ENCODE data around the gene RHEBL1.
A peak's percentile ranks its signal among the peaks of the same experiment; 100 is the strongest.

The RHEBL1 gene

DNA sequence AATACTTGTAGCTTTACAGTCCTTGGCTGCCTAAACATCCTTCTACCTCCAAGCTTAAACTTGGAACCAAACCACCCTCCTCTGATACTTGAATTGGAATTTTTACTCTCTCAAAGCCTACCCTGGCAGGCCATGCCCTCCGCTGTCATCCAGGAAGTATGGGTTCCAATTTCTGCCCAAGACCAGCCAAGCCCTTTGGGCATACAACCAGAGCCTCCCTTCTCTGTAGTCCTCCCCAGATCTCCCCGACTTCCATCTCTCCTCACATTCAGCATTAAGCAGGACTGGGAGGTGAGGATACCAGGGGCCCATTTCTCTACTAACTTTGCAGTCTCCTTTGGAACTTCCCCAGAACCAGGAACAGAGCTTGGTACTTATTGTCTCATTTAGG lies 25.2 kb upstream of the RHEBL1 start:
- Histone ChIP-seq H3K27me3 (ENCODE audit: control insufficient read depth, insufficient read depth, low read length) (peaks cover 56% of the 10 kb centered on the region), H3K9ac (ENCODE audit: low read length) (no peak overlapping the region), H3K36me3 (ENCODE audit: control insufficient read depth, insufficient read depth, low read length) (peaks cover 3% of the 10 kb centered on the region), H3K4me1 (ENCODE audit: control insufficient read depth, insufficient read depth, low read length) (peaks cover 37% of the 10 kb centered on the region), H3K4me3 (ENCODE audit: low read length) (no peak overlapping the region), H3K9me3 (ENCODE audit: control insufficient read depth, low read length) (no peaks in the 10 kb centered on the region)

DNA sequence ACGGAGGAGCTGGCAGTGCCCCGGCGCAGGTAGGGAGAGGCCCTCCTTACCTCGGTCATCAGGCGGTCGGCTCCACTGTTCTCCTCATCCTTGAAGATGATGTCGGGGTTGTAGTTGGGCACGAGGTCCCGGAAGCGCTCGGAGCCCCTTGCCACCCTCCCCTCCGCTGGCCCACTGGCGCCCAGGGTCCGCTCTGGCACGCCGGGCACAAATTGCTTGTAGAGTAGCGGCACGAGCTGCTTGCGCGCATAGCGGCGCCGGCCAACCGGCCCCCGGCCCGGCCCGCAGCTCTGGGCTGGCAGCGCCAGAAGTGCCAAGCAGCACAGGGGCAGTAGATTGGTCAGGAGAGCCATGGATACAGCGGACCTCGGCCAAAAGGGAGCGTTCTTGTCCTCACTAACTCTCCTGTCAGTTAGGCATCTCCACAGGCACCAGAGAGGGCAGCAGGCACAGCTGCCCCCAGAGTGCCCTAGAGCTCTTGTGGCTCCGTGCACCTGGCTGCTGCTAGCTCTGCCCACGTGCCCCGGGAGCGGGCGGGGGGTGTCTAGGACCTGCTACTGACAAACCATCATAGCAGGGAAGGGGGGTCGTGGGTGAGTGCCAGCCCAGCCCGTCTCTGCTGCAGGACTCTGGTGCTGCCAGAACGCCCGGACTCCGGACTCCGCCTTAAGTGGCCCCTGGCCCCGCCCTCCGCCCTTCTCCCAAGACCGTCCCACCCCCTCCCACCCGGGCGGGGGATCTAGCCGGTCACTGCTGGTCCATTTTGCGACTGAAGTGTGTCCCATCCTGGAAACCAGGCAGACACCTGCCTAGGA lies 24.6 kb upstream of the RHEBL1 start, which contains the start of gene DHH:
Gene DHH (minus strand): TSS at position 642 of the 815 bp plus-strand sequence. CDS start 289 bp downstream, at position 353.
- Histone ChIP-seq H3K9ac (ENCODE audit: low read length) (no peak within 1 kb of the TSS), H3K9me3 (ENCODE audit: control insufficient read depth, low read length) (no peaks in the 10 kb centered on the region), H3K36me3 (ENCODE audit: control insufficient read depth, insufficient read depth, low read length) (no peaks in the 10 kb centered on the region), H3K4me1 (ENCODE audit: control insufficient read depth, insufficient read depth, low read length) (peaks cover 41% of the 10 kb centered on the region), H3K27me3 (ENCODE audit: control insufficient read depth, insufficient read depth, low read length) (peaks cover 62% of the 10 kb centered on the region), H3K4me3 (ENCODE audit: low read length) (no peak within 1 kb of the TSS)

DNA sequence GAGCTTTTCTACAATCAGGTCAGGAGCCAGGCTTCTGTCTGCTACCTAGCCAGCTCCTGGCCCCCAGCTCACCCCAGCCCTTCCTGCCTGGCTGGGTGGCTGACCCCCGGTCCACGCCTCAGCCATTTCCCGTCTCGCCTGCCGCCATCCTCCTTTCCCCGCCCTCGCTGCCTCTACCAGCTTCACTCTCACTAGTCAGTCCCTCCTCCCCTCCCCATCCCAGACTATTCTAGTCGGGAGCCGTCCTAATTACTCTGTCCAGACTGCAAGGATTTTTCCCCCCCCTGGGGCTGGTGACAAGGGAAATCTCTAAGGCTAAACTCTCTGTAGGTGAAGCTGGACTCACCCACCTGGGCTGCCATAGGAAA lies 24.0 kb upstream of the RHEBL1 start:
- H3K9me3 ChIP-seq (ENCODE audit: control insufficient read depth, low read length): no peaks in the 10 kb centered on the region
- H3K4me3 ChIP-seq (ENCODE audit: low read length): no peak overlapping the region
- H3K27me3 ChIP-seq (ENCODE audit: control insufficient read depth, insufficient read depth, low read length): peaks cover 68% of the 10 kb centered on the region
- H3K9ac ChIP-seq (ENCODE audit: low read length): no peak overlapping the region
- H3K4me1 ChIP-seq (ENCODE audit: control insufficient read depth, insufficient read depth, low read length): peaks cover 46% of the 10 kb centered on the region
- no peaks in the 10 kb centered on the region for H3K36me3 ChIP-seq (ENCODE audit: control insufficient read depth, insufficient read depth, low read length)

DNA sequence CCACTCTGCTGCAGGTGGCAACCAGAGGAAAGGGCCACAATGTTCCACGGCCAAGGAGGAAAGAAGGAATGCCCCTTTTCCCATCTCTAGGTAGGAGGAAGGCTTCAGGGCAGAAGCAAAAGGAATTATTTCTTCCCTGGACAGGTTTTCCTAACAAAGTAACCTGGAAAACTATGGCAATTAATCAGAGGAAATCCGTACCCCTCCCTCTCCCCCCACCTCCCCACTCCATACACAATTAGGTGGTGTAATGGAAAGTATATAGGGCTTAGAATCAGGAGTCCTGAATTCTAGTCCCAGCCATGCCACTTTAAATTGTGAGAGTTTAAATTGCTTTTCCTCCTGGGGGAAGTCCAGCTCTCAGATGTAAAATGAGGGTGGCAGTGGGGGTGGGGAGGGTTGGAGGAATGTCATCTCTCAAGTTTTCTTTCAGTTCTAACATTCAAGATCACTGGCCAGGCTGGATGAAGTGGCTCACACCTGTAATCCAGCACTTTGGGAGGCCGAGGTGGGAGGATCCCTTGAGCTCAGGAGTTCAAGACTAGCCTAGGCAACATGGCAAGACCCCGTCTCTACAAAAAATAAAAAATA lies 23.1 kb upstream of the RHEBL1 start:
- H3K4me1 ChIP-seq (ENCODE audit: control insufficient read depth, insufficient read depth, low read length): peaks cover 54% of the 10 kb centered on the region
- peak overlapping the region; percentile 12 for H3K9ac ChIP-seq (ENCODE audit: low read length)
- H3K9me3 ChIP-seq (ENCODE audit: control insufficient read depth, low read length): no peaks in the 10 kb centered on the region

DNA sequence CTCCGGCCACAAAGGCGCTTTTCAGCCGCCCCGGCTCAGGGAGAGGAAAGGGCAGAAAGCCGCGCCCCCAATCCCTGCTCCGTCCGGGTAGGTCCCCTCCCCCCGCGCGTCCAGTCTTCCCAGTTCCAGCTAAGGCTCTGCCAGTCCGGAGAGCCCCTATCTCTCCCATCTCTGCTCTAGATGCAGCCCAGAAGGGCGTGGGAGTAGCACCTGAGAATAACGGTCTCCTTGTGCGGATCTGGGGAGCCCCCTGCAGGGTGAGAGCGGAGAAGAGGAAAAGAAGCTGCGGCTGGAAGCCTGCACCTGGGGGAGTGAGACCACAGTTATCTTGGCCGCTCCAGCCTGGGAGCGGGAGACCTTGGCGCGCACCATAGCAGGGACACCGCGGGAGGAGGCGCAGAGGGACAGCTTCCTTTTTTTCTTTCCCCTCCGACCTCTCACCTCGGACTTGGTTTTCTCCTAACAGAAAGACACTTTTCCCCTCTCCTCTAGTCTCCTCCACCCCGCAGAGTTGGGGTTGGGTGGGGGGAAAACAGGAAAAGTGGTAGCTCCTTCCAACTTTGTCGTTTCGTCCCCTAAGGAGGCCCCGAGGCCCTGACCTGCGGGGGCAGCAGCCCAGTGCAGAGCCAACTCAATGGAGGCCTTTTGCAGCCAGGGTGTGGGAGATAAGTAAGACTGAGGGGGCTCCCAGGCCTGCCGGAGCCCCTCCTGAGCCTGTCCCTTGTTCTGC lies 22.5 kb upstream of the RHEBL1 start:
- peaks cover 74% of the 10 kb centered on the region for H3K27me3 ChIP-seq (ENCODE audit: control insufficient read depth, insufficient read depth, low read length)
- no peaks in the 10 kb centered on the region for H3K36me3 ChIP-seq (ENCODE audit: control insufficient read depth, insufficient read depth, low read length)
- H3K9ac ChIP-seq (ENCODE audit: low read length): peak overlapping the region; percentile 12
- H3K4me1 ChIP-seq (ENCODE audit: control insufficient read depth, insufficient read depth, low read length): peaks cover 60% of the 10 kb centered on the region
- H3K4me3 ChIP-seq (ENCODE audit: low read length): no peak overlapping the region
- no peaks in the 10 kb centered on the region for H3K9me3 ChIP-seq (ENCODE audit: control insufficient read depth, low read length)

More for the DNA sequence above, 23.1 kb upstream of the RHEBL1 start:
- H3K4me3 ChIP-seq (ENCODE audit: low read length): no peak overlapping the region
- H3K36me3 ChIP-seq (ENCODE audit: control insufficient read depth, insufficient read depth, low read length): no peaks in the 10 kb centered on the region
- peaks cover 74% of the 10 kb centered on the region for H3K27me3 ChIP-seq (ENCODE audit: control insufficient read depth, insufficient read depth, low read length)

DNA sequence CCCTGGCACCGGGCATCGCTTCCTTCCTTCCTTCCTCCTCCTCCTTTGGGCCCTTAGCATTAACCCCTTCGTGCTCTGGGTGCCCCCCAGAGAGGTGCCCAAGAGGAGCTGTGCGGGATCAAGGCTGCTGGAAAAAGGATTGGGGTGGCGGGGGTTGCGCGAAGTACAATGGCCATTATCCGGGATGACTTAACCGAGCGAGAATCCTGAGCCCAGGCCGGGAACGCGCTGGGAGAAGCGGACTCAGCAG lies 22.0 kb upstream of the RHEBL1 start:
- H3K9ac ChIP-seq (ENCODE audit: low read length): no peak overlapping the region
- no peak overlapping the region for H3K4me3 ChIP-seq (ENCODE audit: low read length)
- no peaks in the 10 kb centered on the region for H3K36me3 ChIP-seq (ENCODE audit: control insufficient read depth, insufficient read depth, low read length)
- peaks cover 74% of the 10 kb centered on the region for H3K27me3 ChIP-seq (ENCODE audit: control insufficient read depth, insufficient read depth, low read length)
- no peaks in the 10 kb centered on the region for H3K9me3 ChIP-seq (ENCODE audit: control insufficient read depth, low read length)
- peaks cover 60% of the 10 kb centered on the region for H3K4me1 ChIP-seq (ENCODE audit: control insufficient read depth, insufficient read depth, low read length)

DNA sequence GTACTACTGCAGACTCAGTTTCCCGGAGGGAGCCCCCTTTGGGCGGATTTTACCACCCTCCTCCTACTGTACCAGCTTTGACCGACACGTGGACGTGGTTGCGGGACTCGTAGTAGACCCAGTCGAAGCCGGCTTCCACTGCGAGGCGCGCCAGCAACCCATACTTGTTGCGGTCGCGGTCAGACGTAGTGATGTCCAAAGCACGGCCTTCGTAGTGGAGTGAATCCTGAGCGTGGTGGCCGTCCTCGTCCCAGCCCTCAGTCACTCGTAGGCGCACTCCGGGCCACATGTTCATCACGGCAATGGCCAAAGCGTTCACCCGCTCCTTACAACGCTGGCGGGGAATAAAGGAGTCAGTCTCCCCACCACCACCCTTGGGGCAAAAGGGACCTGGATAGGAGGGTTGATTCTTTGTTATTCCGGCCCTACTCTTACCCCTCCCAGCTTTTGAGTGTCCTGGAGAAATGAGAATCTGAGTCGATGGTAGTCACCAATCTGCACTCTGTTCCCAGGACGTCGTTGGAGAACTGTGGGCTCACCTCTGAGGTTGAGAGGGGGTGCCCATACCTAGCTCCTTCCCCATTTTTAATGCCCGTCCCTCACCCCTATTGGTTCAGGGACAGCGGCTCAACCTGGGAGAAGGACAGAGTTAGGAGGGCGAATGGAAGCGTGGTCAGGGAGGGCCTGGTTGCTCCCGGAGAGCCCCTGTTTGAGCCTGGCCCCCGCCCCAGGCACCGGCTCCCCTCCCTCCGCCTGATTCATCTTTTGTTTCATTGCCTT lies 21.5 kb upstream of the RHEBL1 start:
- Histone ChIP-seq H3K4me1 (ENCODE audit: control insufficient read depth, insufficient read depth, low read length) (peaks cover 60% of the 10 kb centered on the region), H3K4me3 (ENCODE audit: low read length) (no peak overlapping the region), H3K9ac (ENCODE audit: low read length) (no peak overlapping the region), H3K36me3 (ENCODE audit: control insufficient read depth, insufficient read depth, low read length) (no peaks in the 10 kb centered on the region), H3K27me3 (ENCODE audit: control insufficient read depth, insufficient read depth, low read length) (peaks cover 74% of the 10 kb centered on the region), H3K9me3 (ENCODE audit: control insufficient read depth, low read length) (no peaks in the 10 kb centered on the region)

DNA sequence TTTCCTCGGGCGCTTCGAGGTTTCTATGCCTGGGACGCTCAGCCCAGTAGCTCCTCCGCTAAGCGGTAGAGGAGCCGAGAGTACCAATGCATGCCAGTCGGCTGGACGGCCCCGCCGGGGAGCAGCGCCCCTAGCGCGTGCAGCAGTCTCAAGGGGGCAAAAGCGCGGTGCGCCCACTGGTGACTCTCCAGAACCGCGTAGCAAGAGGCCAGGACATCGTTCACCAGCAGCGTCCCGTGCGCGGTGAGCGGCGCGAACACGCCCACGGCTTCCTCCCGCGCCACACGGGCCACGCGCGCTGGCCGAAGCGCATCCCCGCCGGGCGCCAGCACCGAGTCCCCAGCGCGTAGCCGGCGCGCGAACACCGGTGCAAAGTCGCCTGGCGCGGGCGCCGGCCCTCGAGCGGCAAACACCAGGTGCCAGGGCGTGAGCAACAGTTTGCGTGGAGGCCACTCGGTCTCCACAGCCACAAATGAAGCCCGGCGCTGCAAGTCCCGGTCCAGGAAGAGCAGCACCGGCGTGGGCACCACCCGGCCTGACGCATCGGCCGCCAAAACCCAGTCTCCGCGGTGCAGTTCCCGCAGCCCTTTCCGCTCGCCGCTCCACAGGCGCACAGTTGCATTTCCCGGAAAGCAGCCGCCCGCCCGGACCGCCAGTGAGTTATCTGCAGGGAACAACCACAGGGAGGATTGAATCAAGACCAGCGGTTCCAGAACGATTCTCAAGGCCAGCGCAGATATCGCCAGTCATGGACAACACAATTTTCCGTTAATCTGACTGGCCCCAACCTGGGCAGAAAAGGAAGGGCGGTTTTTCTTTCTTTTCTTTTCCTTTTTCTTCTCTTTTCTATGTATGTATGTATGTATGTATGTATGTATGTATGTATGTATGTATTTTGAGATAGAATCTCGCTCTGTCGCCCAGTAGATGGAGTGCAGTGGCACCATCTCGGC lies 20.3 kb upstream of the RHEBL1 start:
- H3K9me3 ChIP-seq (ENCODE audit: control insufficient read depth, low read length): no peaks in the 10 kb centered on the region
- H3K9ac ChIP-seq (ENCODE audit: low read length): no peak overlapping the region
- no peaks in the 10 kb centered on the region for H3K36me3 ChIP-seq (ENCODE audit: control insufficient read depth, insufficient read depth, low read length)
- H3K4me1 ChIP-seq (ENCODE audit: control insufficient read depth, insufficient read depth, low read length): peaks cover 60% of the 10 kb centered on the region
- H3K4me3 ChIP-seq (ENCODE audit: low read length): no peak overlapping the region
- peaks cover 69% of the 10 kb centered on the region for H3K27me3 ChIP-seq (ENCODE audit: control insufficient read depth, insufficient read depth, low read length)

DNA sequence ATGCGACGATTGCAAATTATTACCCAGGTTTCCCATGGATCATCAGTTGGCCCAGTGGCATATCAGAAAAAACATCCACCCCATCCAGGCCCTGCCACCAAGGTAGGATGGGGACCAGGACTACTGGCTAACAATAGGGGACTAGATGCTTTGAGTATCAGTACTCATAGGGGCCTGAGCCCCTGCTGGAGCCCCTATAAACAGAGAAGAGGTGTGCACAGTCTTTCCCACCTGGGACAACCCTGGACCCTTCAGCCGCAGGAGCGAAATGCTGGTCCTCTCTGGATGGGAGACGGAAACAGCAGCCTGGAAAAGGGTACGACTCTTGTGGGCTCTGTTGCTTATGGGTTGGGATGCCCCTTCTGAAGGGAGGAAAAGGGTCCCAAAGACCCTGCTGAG lies 19.2 kb upstream of the RHEBL1 start:
- Histone ChIP-seq H3K9ac (ENCODE audit: low read length) (no peak overlapping the region), H3K27me3 (ENCODE audit: control insufficient read depth, insufficient read depth, low read length) (peaks cover 57% of the 10 kb centered on the region), H3K4me1 (ENCODE audit: control insufficient read depth, insufficient read depth, low read length) (peaks cover 49% of the 10 kb centered on the region), H3K36me3 (ENCODE audit: control insufficient read depth, insufficient read depth, low read length) (no peaks in the 10 kb centered on the region), H3K4me3 (ENCODE audit: low read length) (no peak overlapping the region), H3K9me3 (ENCODE audit: control insufficient read depth, low read length) (no peaks in the 10 kb centered on the region)

DNA sequence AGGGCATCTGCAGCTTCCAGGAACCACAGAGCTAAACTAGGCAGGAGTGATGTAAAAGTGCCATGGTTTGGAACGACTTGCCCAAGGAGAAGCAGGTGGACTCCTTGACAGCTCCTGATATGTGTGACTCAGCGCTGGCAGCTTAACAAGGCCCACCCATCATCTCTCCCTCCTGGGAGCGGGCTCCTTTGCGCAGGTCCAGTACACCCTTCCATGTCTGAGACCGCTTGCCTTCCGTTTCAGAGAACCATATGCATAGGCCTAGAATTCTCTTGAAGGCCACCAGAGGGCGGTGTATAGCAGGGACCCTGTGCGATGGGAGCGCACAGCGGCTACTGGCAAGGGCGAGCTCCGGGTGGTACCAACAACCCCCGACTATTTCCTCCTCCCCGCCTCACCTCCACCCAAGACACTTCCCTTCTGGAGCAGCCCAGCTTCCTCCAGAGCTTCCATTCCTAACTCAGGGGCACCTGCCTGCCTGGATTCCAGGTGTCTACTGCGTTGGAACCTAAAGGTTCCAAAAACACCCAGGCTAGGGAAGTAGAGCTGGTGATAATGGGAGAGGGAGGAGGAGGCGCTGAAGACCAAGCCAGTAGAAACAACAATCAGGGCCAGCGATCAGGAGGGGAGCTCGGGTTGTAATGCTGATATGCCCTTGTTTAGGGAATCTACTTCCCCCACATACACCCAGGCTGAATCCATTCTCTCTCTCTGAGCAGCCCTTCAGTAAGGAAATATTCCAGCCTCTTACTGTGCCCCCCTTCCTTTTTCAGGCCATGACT lies 18.6 kb upstream of the RHEBL1 start:
- H3K27me3 ChIP-seq (ENCODE audit: control insufficient read depth, insufficient read depth, low read length): peaks cover 51% of the 10 kb centered on the region
- no peaks in the 10 kb centered on the region for H3K36me3 ChIP-seq (ENCODE audit: control insufficient read depth, insufficient read depth, low read length)
- H3K4me1 ChIP-seq (ENCODE audit: control insufficient read depth, insufficient read depth, low read length): peaks cover 45% of the 10 kb centered on the region
- H3K9ac ChIP-seq (ENCODE audit: low read length): no peak overlapping the region
- H3K4me3 ChIP-seq (ENCODE audit: low read length): no peak overlapping the region
- no peaks in the 10 kb centered on the region for H3K9me3 ChIP-seq (ENCODE audit: control insufficient read depth, low read length)
